Measurements from ENCODE around the gene PLCL2.

Gene PLCL2

GRCh38 chr3:17023006-17023664 lies 138.4 kb downstream of the PLCL2 start:
- peak; percentile 42 for DNase-seq

GRCh38 chr3:17025594-17026139 lies 140.9 kb downstream of the PLCL2 start:
- no peak for DNase-seq

DNA sequence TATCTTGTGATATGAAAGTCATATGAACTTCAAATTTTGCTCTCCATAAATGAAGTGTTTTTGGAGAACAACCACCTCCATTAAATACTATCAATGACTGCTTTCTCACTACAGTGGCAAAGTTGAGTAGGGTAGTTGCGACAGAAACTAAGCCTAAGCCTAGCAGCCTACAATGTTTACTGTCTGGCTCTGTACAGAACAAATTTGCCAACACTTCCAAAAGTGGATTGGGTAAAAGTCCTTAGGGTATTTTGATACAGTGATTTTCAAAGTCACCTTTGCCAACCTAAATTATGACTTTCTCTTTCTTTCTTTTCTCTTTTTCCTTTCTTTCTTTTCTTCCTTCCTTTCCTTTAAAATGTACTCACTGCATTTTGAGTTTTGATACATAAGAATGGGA lies 142.6 kb downstream of the PLCL2 start:
- DNase-seq: no peak

- DNase-seq: no peak
Measured at GRCh38 chr3:17028363-17028762, 143.6 kb downstream of the PLCL2 start.

- no peak for DNase-seq
Measured at GRCh38 chr3:17030438-17030837, 145.7 kb downstream of the PLCL2 start.

GRCh38 chr3:17030956-17031652 lies 146.3 kb downstream of the PLCL2 start:
- no peak for DNase-seq

DNA sequence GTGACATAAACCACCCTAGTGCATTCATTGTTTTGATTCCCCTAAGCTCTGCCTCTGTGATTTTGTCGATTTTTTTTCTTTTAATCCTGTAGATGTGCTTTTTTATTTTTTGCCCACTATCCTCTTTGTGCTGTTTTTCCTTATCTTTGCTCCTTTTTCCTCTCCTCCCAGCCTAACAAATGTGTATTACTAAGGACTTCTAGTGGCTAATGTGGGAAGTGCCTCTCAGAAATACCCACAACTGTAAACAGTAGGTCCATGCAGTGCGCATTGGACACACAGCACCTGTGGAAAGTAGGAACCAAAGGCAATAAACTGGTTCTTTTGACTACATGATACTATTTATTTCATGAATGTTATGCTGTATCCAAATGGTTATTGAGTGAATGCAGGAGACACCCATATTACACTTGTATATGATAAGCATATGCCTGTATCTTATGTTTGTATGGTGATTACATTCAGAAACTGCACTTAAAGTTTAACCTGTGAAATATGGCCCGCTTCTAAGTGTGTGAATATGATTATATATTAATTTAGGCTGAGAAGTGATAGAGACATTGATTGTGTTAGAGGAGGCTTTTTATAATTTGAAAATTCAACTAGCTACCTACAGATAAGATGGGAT lies 147.8 kb downstream of the PLCL2 start:
- DNase-seq: no peak

- no peak for DNase-seq
Measured at GRCh38 chr3:17033516-17034168, 148.9 kb downstream of the PLCL2 start.

DNA sequence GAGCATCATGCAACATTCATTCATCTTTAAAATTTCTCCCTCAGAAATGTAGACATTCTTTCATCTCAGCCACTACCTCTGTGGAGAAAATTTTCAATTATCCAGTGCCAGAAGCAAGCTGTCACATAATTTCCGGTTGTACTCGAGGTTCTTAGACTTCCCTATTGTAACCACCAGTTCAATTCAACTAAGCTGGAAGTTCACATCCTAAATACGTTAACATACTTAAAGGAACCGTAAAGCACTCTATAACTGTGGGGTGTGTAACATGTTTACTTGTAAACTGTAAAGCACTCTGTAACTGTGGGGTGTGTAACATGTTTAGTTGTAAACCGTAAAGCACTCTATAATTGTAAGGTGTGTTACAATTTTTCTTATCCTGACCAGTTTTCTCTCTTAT lies 150.3 kb downstream of the PLCL2 start:
- no peak for DNase-seq

DNA sequence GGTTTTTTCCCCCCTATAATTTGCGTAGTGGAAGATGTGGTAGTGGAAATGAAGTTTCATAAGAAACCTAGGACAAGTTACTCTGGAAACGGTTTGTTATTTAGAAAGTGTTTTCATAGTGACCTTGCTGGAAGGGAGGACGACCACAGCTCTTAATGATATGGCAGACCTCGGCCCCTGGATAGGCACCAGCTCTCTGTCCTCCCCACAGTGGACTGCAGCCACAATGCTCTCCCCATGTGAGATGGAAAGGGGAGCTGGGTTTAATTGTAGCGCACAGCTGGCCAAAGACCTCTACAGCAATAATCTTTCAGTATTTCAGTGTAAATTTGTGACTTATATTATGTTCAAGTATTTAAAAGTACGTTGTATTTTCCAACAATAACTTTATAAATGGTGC lies 151.2 kb downstream of the PLCL2 start:
- DNase-seq: no peak

- DNase-seq: no peak
Measured at GRCh38 chr3:17038141-17038540, 153.4 kb downstream of the PLCL2 start.

- no peak for DNase-seq
Measured at GRCh38 chr3:17038900-17039553, 154.3 kb downstream of the PLCL2 start.

DNA sequence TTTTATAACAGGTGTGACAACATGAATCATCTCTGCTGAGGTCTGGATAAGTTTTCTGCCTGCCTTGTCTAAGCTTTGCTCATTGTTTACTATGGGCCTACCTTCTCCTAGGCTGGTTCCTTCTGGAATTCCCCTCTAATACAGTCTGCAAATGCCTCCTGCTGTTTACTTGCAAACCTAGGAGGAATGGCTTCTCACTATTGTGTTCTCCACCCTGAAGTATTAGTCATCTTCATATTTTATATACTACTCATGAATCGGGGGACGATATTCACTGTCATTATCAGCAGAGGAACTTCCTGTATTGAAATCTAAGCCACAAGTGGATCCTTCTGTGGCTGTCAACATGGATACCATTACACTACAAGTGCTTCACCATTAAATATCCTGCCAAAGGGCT lies 154.8 kb downstream of the PLCL2 start:
- DNase-seq: no peak

- DNase-seq: no peak
Measured at GRCh38 chr3:17040322-17040989, 155.7 kb downstream of the PLCL2 start.

DNA sequence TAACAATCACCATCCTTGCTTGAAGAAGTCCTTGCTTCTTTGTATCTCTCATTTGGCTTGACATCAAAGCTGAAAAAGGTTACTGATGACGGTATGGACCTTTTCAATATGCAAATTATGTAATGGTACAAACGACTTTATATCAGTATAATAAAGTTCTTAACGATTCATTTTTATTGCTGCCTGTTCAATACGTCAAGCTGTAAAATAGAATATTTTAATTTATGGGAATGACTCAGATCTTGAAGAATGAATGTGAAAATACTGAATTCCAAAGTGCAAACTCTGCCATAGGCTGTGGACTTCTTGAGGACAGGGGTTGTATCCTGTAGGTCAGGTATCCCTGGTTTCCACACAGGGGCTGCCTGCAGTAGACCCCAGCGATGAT lies 156.2 kb downstream of the PLCL2 start:
- DNase-seq: no peak

- DNase-seq: no peak
Measured at GRCh38 chr3:17044855-17045254, 160.1 kb downstream of the PLCL2 start.

DNA sequence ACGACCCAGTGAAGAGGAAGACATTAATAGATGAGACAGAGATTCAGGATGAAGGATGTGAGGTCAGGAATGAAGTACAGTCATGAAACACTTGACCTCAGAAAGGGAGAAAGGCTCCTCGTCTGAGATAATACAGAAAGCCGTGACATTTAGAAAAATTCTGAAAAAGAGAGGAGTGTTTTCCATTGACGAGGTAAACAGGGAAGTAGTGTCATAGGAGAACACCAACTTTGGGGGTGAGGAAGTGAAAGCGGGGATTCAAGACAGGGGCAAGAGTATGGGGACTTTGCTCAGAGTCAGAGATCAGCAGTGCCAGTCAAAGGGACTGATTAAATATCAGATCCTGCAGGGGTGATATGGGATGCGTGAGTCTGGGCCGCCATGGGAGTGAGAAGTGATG lies 160.9 kb downstream of the PLCL2 start:
- no peak for DNase-seq

DNA sequence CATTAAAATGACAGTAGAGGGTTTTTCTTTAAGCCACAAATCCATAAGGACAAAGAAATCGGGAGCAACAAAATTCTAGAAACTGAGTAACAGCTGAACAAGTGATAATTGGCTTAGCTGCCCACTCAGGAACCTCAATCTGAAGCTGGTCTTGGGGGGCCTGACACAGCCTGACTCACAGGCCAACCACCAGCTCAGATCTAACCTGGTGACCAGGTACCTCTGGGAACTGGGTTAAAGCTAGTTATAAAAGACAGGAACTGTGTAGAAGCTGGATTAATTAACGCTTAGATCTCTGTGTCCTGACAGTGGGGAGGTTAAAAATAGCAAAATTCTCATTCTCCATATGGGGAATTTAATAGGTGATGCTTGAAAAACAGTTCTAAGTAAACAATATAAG lies 161.9 kb downstream of the PLCL2 start:
- DNase-seq: no peak

DNA sequence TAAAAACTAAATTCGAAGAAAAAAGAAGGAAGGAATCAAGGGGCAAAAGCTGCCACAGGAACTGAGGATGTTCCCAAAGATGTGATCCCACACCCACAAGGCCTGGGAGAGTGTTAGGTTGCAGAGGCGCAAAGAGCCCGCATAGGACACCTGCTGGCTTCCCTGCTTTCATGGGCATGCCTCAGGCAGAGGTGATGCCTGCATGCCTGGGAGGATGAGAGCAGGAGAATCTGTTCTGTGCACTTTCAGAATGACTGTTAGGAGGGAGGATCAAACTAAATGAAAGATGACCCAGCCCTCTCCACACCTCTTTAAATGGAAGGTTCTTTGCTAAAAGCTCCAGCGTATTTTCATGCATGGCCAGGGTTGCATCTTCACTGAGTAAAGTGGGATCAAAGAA lies 162.4 kb downstream of the PLCL2 start:
- no peak for DNase-seq

DNA sequence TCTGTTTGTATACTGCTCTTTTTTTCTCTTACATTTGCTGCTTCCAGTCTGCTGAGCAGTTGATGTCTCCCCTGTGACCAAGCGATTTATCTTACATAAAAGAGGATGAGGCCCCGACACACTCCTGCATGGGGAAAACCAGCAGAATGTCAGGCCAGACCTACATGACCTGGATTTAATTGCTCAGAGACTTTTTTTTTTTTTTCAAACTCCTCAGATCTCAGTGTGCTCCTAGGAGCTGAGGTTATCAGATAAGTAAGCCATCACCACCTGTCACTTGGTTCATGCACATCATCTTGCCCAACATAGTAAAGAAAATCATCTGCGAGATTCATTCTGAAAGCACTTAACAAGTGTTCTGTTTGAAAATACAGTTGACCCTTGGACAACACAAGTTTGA lies 163.1 kb downstream of the PLCL2 start:
- DNase-seq: no peak

DNA sequence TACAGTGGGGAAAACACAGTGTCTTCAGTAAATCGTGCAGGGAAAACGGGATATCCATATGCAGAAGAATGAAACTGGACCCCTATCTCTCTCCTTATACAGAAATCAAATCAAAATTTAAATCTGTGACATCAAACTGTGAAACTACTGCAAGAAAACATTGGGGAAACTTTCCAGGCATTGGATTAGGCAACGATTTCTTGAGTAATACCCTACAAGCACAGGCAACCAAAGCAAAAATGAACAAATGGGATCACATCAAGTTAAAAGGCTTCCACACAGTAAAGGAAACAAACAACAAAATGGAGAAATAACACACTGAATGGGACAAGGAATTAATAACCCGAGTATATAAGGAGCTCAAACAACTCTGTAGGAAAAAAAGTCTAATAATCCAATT lies 165.3 kb downstream of the PLCL2 start:
- no peak for DNase-seq

DNA sequence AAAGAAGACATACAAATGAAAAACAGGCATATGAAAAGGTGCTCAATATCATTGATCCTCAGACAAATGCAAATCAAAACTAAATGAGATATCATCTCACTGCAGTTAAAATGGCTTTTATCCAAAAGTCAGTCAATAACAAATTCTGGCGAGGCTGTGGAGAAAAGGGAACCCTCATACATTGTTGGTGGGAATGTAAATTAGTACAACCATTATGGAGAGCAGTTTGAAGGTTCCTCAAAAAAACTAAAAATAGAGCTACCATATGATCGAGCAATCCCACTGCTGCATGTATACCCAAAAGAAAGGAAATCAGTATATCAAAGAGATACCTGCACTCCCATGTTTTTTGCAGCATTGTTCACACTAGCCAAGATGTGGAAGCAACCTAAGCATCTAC lies 165.8 kb downstream of the PLCL2 start:
- DNase-seq: no peak

- no peak for DNase-seq
Measured at GRCh38 chr3:17052363-17052762, 167.6 kb downstream of the PLCL2 start.
